ENCODE data around the gene CENPVL3. TPM values are rescaled to one million over a fixed set of nuclear protein-coding genes. Genes with fewer than 3 reads are reported as not detected.

Gene CENPVL3
- total RNA-seq, 4 donors from 2014 or later: not detected

DNA sequence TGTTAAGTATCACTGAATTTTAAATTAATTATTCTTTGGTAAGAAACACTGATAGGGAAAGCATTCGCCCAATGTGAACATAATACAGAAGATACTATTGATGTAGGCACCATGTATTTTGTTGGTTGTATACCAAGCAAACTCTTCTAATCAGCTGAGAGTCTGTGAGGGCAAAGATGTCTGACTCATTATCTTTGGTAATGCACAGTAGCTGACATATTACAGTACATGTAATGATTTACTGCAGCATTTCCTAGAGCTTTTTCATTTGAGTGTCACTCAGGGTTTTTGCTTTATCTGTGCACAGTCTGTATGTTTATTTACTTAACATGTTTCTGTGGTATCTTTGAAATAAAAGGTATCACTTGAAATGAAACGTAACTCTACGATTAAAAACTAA lies 49.2 kb downstream of the CENPVL3 start:
- DNase-seq (ENCODE audit: low spot score in 2 of 2): no peak
- TF ChIP-seq POLR2A (IDR thresholded peaks at IDR 0.05) (no peak), POLR2AphosphoS5 (IDR thresholded peaks at IDR 0.05) (no peak), EP300 (IDR thresholded peaks at IDR 0.05) (no peak)
- TF ChIP-seq, protein P1, sequence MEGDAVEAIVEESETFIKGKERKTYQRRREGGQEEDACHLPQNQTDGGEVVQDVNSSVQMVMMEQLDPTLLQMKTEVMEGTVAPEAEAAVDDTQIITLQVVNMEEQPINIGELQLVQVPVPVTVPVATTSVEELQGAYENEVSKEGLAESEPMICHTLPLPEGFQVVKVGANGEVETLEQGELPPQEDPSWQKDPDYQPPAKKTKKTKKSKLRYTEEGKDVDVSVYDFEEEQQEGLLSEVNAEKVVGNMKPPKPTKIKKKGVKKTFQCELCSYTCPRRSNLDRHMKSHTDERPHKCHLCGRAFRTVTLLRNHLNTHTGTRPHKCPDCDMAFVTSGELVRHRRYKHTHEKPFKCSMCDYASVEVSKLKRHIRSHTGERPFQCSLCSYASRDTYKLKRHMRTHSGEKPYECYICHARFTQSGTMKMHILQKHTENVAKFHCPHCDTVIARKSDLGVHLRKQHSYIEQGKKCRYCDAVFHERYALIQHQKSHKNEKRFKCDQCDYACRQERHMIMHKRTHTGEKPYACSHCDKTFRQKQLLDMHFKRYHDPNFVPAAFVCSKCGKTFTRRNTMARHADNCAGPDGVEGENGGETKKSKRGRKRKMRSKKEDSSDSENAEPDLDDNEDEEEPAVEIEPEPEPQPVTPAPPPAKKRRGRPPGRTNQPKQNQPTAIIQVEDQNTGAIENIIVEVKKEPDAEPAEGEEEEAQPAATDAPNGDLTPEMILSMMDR (IDR thresholded peaks at IDR 0.05): no peak
- no peaks in the 10 kb centered on the region for H3K27me3 ChIP-seq
- H3K4me1 ChIP-seq: no peaks in the 10 kb centered on the region
- no peaks in the 10 kb centered on the region for H3K9me3 ChIP-seq
- H3K36me3 ChIP-seq: no peaks in the 10 kb centered on the region
- H3K4me3 ChIP-seq: no peak overlapping the region
- no peak overlapping the region for H3K27ac ChIP-seq
- 83% methylated on average over 3 of the region's 3 CpGs for WGBS

GRCh38 chrX:51568586-51568985 lies 50.1 kb downstream of the CENPVL3 start:
- no peaks in the 10 kb centered on the region for H3K4me1 ChIP-seq
- no peak for TF ChIP-seq EP300 (IDR thresholded peaks at IDR 0.05)
- TF ChIP-seq, protein P1 (IDR thresholded peaks at IDR 0.05): no peak
- no peak for TF ChIP-seq POLR2AphosphoS5 (IDR thresholded peaks at IDR 0.05)
- no peak for TF ChIP-seq POLR2A (IDR thresholded peaks at IDR 0.05)
- no peak overlapping the region for H3K4me3 ChIP-seq
- H3K36me3 ChIP-seq: no peaks in the 10 kb centered on the region
- H3K27ac ChIP-seq: no peak overlapping the region
- no peak for DNase-seq (ENCODE audit: low spot score in 2 of 2)
- WGBS: 75% methylated on average over 3 of the region's 3 CpGs
- H3K27me3 ChIP-seq: no peaks in the 10 kb centered on the region
- no peaks in the 10 kb centered on the region for H3K9me3 ChIP-seq

Other genes with a start within 250 kb of the CENPVL3 start
- gene NUDT11, start 122.3 kb downstream of the CENPVL3 start, total RNA-seq: 1 to 10 TPM in 2 of 4 donors, under 1 TPM in 2; 0.40 to 2.4 (median 1.6) TPM
- gene CENPVL2, start 63.9 kb upstream of the CENPVL3 start, total RNA-seq: not detected
- gene CENPVL1, start 91.6 kb upstream of the CENPVL3 start, total RNA-seq: not detected
- 1 to 10 TPM; 1.2 to 2.8 (median 1.8) TPM for gene GSPT2, start 124.5 kb upstream of the CENPVL3 start, total RNA-seq

Data from suprapubic skin (tissue), 4 donors.